Activated CD4-positive, CD25-positive, alpha-beta regulatory T cell treated with anti-CD3 and anti-CD28 coated beads, Interleukin-2, amount 50 U/mL, for 24 hours (primary cell): Measurements from ENCODE around the gene KRTAP4-7.
"Not testable (repeated sequence)": the region's sequence is repeated elsewhere in the genome, so short reads cannot be mapped to it uniquely, and the experiment has no call there.

Experiments used
- ATAC-seq, 2 donors: fragments of 150-1000 bp; cut with Tn5 transposase; one replicate each; pipeline ENCODE4 v1.10.0; 2021; ENCODE audit warnings: mild to moderate bottlenecking in 1 of 2, moderate library complexity in 1 of 2

Gene KRTAP4-7

GRCh38 chr17:41065829-41066624, 17.9 kb upstream of the KRTAP4-7 start, which contains the start of gene KRTAP2-4:
TSS of gene KRTAP2-4 (minus strand) at chr17:41065879. CDS start at chr17:41065845, 34 bp downstream.
- ATAC-seq = no peak

- ATAC-seq = no peak
Measured at GRCh38 chr17:41067281-41067680, 16.7 kb upstream of the KRTAP4-7 start.

- ATAC-seq = no peak
Measured at GRCh38 chr17:41069031-41069430, 14.9 kb upstream of the KRTAP4-7 start.

DNA sequence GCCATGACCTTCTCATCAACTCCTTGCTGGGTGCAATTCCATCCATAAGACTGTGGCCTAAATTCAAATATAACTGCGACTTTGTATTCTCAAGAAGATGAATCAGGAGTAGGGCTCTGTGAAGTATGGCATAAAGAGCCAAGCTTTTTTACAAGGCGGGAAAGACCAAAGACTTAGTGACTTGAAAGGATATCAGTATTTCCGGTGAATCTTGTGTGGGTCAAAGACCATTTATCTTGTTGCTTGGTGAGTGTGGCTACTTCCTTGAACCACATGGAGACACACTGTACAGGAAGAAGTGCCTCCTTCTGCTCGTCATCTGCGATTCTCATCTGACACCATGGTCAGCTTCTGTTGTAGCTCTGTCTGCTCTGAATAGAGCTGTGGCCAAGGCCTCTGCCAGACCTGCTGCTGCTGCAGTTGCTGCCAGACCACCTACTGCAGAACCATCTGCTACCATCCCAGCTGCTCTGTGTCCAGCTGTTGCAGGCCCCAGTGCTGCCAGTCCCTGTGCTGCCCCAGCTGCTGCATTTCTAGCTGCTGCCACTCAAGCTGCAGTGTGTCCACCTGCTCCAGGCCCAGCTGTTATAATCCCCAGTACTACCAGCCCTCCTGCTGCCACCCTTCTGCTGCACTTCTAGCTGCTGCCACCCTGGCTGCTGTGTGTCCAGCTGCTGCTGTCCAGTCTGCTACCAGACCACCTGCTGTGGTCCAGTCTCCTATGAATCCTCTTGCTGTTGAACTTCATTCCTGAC, 12.2 kb upstream of the KRTAP4-7 start:
- no peak for ATAC-seq

DNA sequence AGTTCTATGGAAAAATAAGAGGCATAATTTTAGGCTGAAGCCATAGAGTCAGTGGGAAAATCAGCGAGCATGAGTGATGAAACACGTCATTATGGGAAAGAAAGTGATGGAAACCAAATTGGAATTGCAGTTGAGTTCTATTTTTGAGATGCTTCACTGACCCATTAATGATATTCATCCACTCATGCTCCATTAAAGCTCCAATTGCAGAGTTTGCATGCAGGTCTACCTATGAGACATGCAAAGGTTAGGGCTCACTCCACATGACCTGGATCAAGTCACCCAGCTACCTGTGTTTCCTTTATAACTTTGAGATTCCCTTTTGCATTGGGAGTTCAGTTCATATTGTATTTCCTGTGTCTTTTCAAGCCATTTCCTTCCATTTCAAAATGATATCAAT, 10.3 kb upstream of the KRTAP4-7 start:
- no peak for ATAC-seq

GRCh38 chr17:41076788-41077187, 7.2 kb upstream of the KRTAP4-7 start:
- ATAC-seq = no peak

DNA sequence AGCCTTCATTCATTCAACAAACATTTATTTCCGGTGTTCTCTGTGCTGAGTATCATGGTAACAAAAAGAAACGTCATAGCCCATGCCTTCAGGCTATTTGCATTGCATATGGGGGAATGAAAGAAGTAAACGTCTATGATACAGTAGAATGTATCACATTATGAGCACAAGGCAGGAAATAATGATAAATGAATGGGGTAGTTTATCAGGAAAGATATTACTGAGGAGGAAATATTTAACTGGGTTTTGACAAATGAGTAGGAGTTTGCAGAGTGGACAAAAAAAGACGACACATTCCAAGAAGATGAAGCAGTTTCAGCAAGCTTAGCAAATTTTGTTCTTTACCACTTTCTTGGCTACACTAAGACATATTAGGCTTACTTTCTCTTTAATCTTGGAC, 1.3 kb upstream of the KRTAP4-7 start:
- ATAC-seq = no peak

GRCh38 chr17:41083427-41083826, 523 bp upstream of the KRTAP4-7 start:
- ATAC-seq = not testable (repeated sequence)

DNA sequence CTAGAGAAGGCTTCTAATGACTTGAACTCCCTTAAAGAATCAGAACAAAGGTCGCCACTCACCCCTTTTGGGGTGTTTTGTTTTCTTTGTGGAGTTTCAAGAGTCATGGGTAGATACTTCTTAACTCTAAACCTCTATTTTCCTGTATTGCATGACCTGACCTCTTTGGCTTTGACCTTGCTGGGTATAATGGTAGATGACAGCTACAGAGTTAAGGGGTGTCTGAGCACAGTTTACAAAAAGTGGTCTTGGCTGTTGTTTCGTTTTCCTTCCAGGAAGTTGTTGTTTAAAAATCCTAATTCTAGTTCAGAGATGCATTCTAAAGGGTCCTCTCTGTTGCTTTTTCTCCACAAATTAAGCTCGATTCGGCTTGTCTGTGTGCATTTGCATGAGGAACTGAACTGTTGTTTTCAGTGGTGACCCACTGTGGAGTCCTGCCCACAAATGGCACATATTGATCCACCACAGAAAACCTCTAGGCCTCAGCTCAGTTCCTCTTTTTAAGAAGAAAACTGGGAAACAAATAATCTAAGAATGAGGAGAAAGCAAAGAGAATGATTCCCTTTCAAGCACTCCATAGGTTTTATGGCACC, 4.9 kb downstream of the KRTAP4-7 start:
- ATAC-seq = not testable (repeated sequence)

DNA sequence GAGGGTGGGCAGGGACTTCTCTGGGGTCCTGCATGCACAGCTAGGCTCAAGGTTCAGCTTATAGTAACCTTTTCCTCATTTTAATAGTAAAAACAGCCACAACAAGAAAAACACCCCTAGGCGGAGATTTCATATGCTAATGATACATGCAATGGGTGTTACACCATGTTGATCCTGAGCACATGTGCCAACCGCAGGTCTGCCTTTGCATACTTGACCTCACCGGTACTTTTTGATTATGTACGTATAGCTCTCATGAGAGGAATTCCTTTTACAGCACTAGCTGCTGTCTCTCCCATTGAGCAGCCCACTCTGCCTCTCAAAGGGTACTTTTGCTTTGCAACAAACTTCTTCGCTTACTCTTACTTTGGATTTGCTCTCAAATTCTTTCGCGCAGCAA, 12.1 kb downstream of the KRTAP4-7 start:
- no peak for ATAC-seq

GRCh38 chr17:41098042-41098441, 14.1 kb downstream of the KRTAP4-7 start, which contains the start of gene KRTAP4-8:
TSS of gene KRTAP4-8 (minus strand) at chr17:41098142. CDS start at chr17:41098084, 58 bp downstream.
- ATAC-seq = no peak

DNA sequence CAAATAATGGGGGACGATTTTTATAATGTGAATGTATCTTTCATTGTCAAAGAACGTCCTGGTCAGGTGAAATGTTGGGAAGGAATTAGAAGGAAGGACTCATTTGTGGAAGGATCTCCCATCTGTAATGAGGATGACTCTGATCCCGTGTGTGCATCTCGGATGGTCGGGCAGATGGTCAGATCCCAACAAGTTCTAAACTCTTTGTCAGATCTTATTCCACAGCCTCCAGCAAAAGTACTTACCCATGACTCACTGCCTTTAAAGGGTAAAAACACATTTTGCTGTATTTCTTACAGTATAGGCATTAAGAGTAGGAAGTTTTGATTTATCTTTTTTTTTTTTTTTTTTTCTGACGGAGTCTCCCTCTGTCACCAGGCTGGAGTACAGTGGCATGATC, 14.5 kb downstream of the KRTAP4-7 start:
- ATAC-seq = no peak

GRCh38 chr17:41099682-41100480, 15.9 kb downstream of the KRTAP4-7 start:
- ATAC-seq = not testable (repeated sequence)

- no peak for ATAC-seq
Measured at GRCh38 chr17:41101586-41102259, 17.8 kb downstream of the KRTAP4-7 start, which contains the start of gene KRTAP4-16. TSS of gene KRTAP4-16 (minus strand) at chr17:41102209. CDS start at chr17:41102209, 0 bp downstream.

- ATAC-seq = no peak
Measured at GRCh38 chr17:41103896-41104295, 19.9 kb downstream of the KRTAP4-7 start.

DNA sequence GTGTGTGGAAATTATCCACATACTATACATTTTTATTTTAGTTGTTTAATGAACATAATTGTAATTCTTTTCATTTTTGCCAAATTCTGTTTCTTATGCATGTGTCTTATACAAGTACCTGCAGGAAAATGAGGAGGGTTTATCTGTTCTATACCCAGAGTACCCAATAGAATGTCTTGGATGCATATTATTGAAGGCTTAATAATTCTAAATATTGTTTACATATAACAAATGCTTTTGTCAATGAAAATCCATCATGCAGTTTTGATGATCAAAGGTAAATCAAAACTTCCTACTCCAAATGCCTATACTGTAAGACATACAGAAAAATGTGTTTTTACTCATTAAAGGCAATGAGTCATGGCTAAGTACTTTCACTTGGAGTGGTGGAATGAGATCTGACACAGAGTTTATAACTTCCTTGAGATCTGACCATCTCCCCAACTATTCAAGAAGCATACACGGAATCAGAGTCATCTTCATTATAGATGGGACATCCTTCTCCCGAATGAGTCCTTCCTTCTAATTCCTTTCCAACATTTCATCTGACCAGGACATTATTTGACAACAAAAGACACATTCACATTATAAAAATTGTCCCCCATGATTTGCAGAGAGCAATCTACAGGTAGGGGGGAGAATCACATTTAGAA, 20.6 kb downstream of the KRTAP4-7 start:
- ATAC-seq = not testable (repeated sequence)

DNA sequence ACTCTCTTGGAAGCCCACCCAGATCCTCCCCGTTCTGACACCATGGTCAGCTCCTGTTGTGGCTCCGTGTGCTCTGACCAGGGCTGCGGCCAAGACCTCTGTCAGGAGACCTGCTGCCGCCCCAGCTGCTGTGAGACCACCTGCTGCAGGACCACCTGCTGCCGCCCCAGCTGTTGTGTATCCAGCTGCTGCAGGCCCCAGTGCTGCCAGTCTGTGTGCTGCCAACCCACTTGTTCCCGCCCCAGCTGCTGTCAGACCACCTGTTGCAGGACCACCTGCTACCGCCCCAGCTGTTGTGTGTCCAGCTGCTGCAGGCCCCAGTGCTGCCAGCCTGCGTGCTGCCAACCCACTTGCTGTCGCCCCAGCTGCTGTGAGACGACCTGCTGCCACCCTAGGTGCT, 21.4 kb downstream of the KRTAP4-7 start, which contains the start of gene KRTAP4-9:
KRTAP4-9 (plus strand) TSS at position 43 of the 400 bp plus-strand sequence; CDS start at position 43, 0 bp downstream.
- not testable (repeated sequence) for ATAC-seq

- no peak for ATAC-seq
Measured at GRCh38 chr17:41107941-41108450, 24.0 kb downstream of the KRTAP4-7 start.

DNA sequence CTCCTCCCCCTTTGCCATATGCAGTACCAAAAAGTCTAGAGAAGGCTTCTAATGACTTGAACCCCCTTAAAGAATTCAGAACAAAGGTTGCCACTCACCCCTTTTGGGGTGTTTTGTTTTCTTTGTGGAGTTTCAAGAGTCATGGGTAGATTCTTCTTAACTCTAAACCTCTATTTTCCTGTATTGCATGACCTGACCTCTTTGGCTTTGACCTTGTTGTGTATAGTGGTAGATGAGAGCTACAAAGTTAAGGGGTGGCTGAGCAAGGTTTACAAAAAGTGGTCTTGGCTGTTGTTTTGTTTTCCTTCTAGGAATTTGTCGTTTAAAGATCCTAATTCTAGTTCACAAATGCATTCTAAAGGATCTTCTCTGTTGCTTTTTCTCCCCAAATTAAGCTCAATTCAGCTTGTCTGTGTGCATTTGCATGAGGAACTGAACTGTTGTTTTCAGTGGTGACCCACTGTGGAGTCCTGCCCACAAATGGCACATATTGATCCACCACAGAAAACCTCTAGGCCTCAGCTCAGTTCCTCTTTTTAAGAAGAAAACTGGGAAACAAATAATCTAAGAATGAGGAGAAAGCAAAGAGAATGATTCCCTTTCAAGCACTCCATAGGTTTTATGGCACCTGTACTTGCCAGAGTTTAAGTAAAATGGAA, 24.9 kb downstream of the KRTAP4-7 start:
- not testable (repeated sequence) for ATAC-seq
